Activated CD8-positive, alpha-beta memory T cell treated with anti-CD3 and anti-CD28 coated beads for 1 hour (primary cell): ENCODE measurements around the gene ANGEL1.

Experiments
- DNase-seq, 2 donors: peaks; one replicate each; pipeline ENCODE4 v3.0.0-alpha.2; 2020; ENCODE audit warnings: low read depth in 1 of 2; ENCODE audit errors: extremely low read depth in 1 of 2

Gene ANGEL1

DNA sequence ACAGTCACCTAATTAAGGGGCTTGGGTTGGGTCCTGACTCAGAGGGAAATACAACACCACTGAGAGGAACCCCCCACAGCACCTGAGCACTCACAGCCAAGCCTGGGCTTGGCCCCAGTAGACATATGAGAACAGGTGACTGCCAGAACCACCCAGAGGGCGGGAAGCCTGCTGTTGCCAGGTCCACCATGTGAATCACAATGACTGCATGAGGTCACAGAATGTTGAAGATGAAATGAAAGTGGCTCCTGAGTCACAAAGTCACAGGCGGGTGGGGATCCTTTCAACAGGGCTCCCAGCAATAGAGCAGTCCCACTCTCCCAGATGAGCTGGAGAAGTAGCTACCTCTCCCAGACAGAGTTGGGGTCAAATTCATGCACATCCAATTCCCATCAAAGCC, 13.4 kb upstream of the ANGEL1 start, which contains the start of gene LRRC74A:
Gene LRRC74A, plus strand, starts transcription at position 287 of the 400 bp plus-strand sequence. CDS start 290 bp downstream, outside the sequence.
- DNase-seq: no peak

- no peak for DNase-seq
These were observed 8.0 kb upstream of the ANGEL1 start for GRCh38 chr14:76820700-76821099.

- DNase-seq: no peak
These were observed 2.3 kb upstream of the ANGEL1 start for GRCh38 chr14:76814726-76815645.

- no peak for DNase-seq
These were observed 625 bp downstream of the ANGEL1 start for GRCh38 chr14:76812093-76812421.

- no peak for DNase-seq
These were observed 1.1 kb downstream of the ANGEL1 start for GRCh38 chr14:76811561-76811960.

- no peak for DNase-seq
These were observed 1.7 kb downstream of the ANGEL1 start for GRCh38 chr14:76810953-76811400.

- DNase-seq: no peak
These were observed 2.2 kb downstream of the ANGEL1 start for GRCh38 chr14:76810525-76810924.

DNA sequence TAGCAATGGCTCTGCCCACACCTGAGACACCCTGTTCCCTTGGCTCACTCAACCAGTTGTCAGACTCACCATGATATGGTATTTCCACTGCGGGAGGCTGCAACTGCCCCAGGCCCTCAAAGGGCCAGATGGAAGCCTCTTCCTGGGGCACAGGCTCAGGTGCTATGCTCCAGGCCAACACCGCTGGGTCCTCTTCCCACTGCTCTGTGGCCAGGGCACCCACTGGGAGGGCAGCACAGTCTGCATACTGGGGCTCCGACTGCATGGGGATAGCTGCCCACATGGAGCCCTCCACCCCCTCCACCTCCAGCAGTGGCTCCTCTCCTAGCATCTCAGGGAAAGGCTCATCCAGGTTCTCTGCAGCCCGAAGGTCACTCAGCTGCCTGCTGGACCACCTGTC, 3.7 kb downstream of the ANGEL1 start:
- DNase-seq: no peak

DNA sequence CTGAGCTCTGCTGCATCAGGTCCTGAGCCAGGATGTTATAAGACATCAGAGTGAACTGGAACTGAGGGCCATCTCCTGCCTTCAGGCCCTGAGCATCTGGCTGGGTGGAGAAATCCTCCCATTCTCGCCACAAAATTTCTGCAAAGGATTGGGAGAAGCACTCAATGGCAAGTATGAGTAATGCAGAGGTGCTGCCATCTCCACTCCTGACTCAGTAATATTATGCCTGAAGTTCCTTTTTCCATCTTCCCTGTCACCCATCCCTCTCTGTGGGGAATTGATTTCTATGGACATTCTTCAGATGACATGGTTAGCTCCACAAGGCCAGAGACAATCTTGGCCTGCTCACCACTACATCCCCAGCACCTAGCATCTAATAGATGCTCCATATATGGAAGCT, 4.7 kb downstream of the ANGEL1 start:
- no peak for DNase-seq

DNA sequence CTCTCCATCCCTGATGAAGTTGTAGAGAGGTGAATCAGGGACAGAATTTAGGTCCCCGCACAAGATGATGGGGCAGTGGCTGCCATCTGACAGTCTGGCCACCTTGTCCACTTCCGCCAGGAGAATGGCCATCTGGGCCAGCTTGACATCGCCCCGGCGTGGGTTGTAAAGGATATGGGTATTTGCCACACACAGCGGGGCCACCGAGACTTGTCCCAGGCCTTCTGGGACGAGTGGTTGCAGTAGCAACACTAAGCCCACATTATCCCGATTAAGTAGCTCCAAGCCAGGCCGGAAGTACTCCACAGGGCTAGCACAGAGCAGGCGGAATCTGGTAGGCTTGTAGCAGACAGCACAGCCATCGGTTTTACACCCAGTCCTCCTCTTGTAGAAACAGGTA, 6.2 kb downstream of the ANGEL1 start:
- no peak for DNase-seq

GRCh38 chr14:76793956-76794355, 18.7 kb downstream of the ANGEL1 start:
- DNase-seq: no peak

DNA sequence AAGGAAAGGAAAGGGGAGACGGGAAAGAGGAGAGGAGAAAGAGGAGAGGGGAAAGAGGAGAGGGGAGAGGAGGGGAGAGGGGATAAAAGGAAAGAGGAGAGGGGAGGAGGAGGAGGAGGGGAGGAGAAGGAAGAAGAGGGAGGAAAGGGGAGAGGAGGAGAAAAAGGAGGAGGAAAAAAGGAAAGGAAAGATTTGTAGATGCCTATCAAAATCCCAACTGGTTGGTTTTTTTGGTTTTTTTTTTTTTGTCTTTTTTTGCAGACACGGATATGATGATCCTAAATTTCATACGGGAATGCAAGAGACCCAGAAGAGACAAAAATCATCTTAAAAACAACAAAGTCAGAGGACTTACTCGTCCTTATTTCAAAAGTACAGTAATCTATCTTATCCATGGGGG, 19.4 kb downstream of the ANGEL1 start:
- DNase-seq: no peak

DNA sequence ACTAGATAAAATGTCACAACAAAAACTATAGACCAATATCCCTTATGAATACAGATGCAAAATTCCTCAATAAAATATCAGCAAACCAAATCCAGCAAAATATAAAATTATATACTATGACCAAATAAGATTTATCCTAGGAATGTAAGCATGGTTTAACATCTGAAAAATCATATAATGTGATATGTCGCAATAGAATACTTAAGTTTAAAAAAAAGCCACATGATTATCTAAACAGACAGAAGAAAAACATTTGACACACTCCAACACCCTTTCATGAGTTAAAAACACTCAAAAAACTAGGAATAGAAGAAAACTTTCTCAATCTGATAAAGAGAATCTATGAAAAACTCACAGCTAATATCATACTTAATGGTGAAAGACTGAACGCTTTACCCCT, 20.3 kb downstream of the ANGEL1 start:
- no peak for DNase-seq

- no peak for DNase-seq
These were observed 26.1 kb downstream of the ANGEL1 start for GRCh38 chr14:76786601-76787000.

DNA sequence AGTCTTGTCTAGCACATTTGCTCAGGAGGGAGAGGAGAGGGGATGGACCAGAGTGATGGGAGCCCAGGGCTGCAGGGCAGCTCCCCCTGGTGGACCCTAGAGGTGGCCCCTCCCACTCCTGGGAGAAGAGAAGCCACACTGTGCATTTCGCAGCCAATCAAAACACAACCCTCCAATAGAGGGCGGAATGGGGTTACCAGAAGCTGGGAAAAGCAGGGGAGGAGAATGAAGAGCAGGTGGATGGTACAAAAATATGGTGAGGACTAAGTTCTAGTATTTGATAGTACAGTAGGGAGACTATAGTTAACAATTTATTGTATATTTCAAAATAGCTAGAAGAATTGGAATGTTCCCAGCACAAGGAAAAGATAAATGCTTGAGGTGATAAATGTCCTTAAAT, 27.8 kb downstream of the ANGEL1 start:
- DNase-seq: peak; percentile 16 to 22

- no peak for DNase-seq
These were observed 28.3 kb downstream of the ANGEL1 start for GRCh38 chr14:76784266-76784874.

- DNase-seq: no peak
These were observed 29.7 kb downstream of the ANGEL1 start for GRCh38 chr14:76782885-76783566.

- no peak for DNase-seq
These were observed 30.4 kb downstream of the ANGEL1 start for GRCh38 chr14:76782115-76782884.

GRCh38 chr14:76781648-76782051, 31.0 kb downstream of the ANGEL1 start:
- DNase-seq: no peak

DNA sequence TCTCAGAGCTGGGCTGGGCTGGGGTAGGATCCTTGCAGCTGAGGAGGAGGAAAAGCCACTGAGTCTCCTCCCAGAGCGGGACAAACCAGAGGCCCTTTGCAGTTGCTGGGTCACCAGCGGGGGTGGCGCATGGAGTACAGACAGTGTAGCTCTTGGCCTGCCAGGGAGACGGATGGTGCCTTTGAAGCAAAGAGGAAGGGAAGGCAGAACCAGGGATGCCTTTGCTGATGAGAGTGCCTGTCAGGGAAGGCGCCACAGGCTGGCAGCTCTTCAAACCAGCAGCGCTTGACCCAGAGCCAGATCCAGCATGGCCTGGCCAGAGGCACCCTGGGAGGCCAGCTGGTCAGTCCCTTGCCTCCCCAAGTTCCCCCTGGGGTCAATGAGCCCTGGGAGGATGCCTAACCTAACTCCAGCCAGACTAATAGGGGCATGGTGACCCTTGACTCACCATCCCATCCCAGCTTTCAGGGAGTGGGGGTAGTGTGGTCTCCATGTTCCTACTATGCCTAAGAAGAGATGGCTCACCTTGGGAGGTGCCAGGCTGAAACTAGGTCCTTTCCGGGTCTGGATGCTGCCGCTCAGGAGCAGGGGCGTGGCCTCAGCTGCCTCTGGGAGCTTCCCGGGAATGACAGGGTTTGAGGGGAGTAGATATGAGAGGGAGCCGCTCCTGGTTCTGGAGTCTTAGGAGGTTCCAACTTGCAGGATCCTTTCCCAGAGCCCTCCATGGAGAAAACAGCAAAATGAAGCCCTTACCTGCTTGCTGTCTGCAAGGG, 31.6 kb downstream of the ANGEL1 start:
- no peak for DNase-seq
